GM18873 (cell line): ENCODE results near the gene ZC2HC1B.

Source experiments
- ATAC-seq: cut with Tn5 transposase; IDR thresholded peaks from one replicate; pipeline ENCODE4 v1.9.1; 2021; ENCODE audit warnings: mild to moderate bottlenecking, moderate library complexity, moderate number of reproducible peaks; ENCODE audit not compliant: unreplicated experiment, low FRiP score

The ZC2HC1B gene

GRCh38 chr6:143958839-143959399 lies 94.6 kb downstream of the ZC2HC1B start:
- ATAC-seq, result no peak

GRCh38 chr6:143959927-143960326 lies 95.7 kb downstream of the ZC2HC1B start:
- ATAC-seq, result no peak

GRCh38 chr6:143961066-143961465 lies 96.8 kb downstream of the ZC2HC1B start:
- ATAC-seq, result no peak

- no peak for ATAC-seq
Measured at GRCh38 chr6:143961886-143962878, 97.9 kb downstream of the ZC2HC1B start.

GRCh38 chr6:143963158-143963919 lies 99.1 kb downstream of the ZC2HC1B start:
- no peak for ATAC-seq

GRCh38 chr6:143964674-143965081 lies 100.4 kb downstream of the ZC2HC1B start:
- no peak for ATAC-seq

GRCh38 chr6:143965503-143966171 lies 101.4 kb downstream of the ZC2HC1B start:
- no peak for ATAC-seq

GRCh38 chr6:143966312-143966711 lies 102.0 kb downstream of the ZC2HC1B start:
- ATAC-seq, result no peak

- ATAC-seq, result no peak
Measured at GRCh38 chr6:143967706-143968376, 103.6 kb downstream of the ZC2HC1B start.

- no peak for ATAC-seq
Measured at GRCh38 chr6:143969077-143969476, 104.8 kb downstream of the ZC2HC1B start.

- ATAC-seq, result no peak
Measured at GRCh38 chr6:143970456-143971218, 106.4 kb downstream of the ZC2HC1B start.

- no peak for ATAC-seq
Measured at GRCh38 chr6:143971482-143972205, 107.4 kb downstream of the ZC2HC1B start.

GRCh38 chr6:143973097-143973966 lies 109.1 kb downstream of the ZC2HC1B start:
- no peak for ATAC-seq

GRCh38 chr6:143974089-143974488 lies 109.8 kb downstream of the ZC2HC1B start:
- ATAC-seq, result no peak

GRCh38 chr6:143976806-143977349 lies 112.6 kb downstream of the ZC2HC1B start:
- ATAC-seq, result no peak

- ATAC-seq, result no peak
Measured at GRCh38 chr6:143980921-143981320, 116.6 kb downstream of the ZC2HC1B start.

- no peak for ATAC-seq
Measured at GRCh38 chr6:143982968-143983367, 118.7 kb downstream of the ZC2HC1B start.
